UCSD-AML1 (cell line): Measurements from ENCODE around the gene SPAG16.
"Not testable (repeated sequence)": the region's sequence is repeated elsewhere in the genome, so short reads cannot be mapped to it uniquely, and the experiment has no call there.

Experiments
- DNase-seq: peaks from one replicate; lab custom pipeline; 2025; ENCODE audit not compliant: unreplicated experiment; lab: John Stamatoyannopoulos, UW

Gene SPAG16

GRCh38 chr2:213407027-213407426 lies 122.8 kb downstream of the SPAG16 start:
- not testable (repeated sequence) for DNase-seq

- not testable (repeated sequence) for DNase-seq
Measured at GRCh38 chr2:213408426-213409070, 124.3 kb downstream of the SPAG16 start.

- DNase-seq: not testable (repeated sequence)
Measured at GRCh38 chr2:213410687-213411086, 126.4 kb downstream of the SPAG16 start.

GRCh38 chr2:213411582-213412289 lies 127.5 kb downstream of the SPAG16 start:
- no peak for DNase-seq

- DNase-seq: no peak
Measured at GRCh38 chr2:213415093-213415492, 130.8 kb downstream of the SPAG16 start.

GRCh38 chr2:213416832-213417231 lies 132.6 kb downstream of the SPAG16 start:
- DNase-seq: no peak

GRCh38 chr2:213419980-213420379 lies 135.7 kb downstream of the SPAG16 start:
- DNase-seq: no peak

- DNase-seq: no peak
Measured at GRCh38 chr2:213420828-213421385, 136.6 kb downstream of the SPAG16 start.

- DNase-seq: no peak
Measured at GRCh38 chr2:213422211-213422610, 137.9 kb downstream of the SPAG16 start.

- no peak for DNase-seq
Measured at GRCh38 chr2:213425618-213426017, 141.4 kb downstream of the SPAG16 start.

GRCh38 chr2:213429516-213429915 lies 145.3 kb downstream of the SPAG16 start:
- no peak for DNase-seq

GRCh38 chr2:213443921-213444320 lies 159.7 kb downstream of the SPAG16 start:
- DNase-seq: no peak

GRCh38 chr2:213451542-213452239 lies 167.4 kb downstream of the SPAG16 start:
- DNase-seq: no peak

GRCh38 chr2:213455316-213456008 lies 171.2 kb downstream of the SPAG16 start:
- DNase-seq: no peak

GRCh38 chr2:213475433-213475832 lies 191.2 kb downstream of the SPAG16 start:
- no peak for DNase-seq

- DNase-seq: no peak
Measured at GRCh38 chr2:213476641-213477040, 192.4 kb downstream of the SPAG16 start.

GRCh38 chr2:213490087-213490486 lies 205.8 kb downstream of the SPAG16 start:
- no peak for DNase-seq

- no peak for DNase-seq
Measured at GRCh38 chr2:213491376-213491775, 207.1 kb downstream of the SPAG16 start.

- DNase-seq: no peak
Measured at GRCh38 chr2:213496226-213496625, 212.0 kb downstream of the SPAG16 start.

GRCh38 chr2:213500881-213501280 lies 216.6 kb downstream of the SPAG16 start:
- no peak for DNase-seq

GRCh38 chr2:213524164-213524563 lies 239.9 kb downstream of the SPAG16 start:
- DNase-seq: no peak
